ENCODE measurements around the gene KLRF1.
A peak's percentile ranks its signal among the peaks of the same experiment; 100 is the strongest.

The KLRF1 gene

DNA sequence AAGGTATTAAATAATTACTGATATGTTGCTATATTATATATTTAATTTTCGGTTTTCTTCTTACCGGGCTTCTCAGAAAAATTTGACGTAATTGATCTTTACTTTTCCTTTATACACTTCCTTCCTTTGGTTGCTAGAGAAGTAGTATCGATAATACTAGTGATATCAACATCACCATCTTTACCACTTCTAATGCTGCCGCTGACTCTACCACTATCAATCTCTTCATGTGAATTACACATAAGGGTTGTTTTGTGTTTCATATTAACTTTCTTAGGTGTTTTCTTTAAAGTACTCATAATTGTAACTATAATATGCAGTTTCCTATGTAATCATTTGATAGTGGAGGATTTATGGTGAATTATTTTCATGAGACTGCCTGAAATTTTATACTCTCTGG, 30.9 kb upstream of the KLRF1 start:
- Histone ChIP-seq H3F3A (ENCODE audit: insufficient read depth, low read length) (no peaks in the 10 kb centered on the region), H3K9ac (ENCODE audit: low read length) (no peak overlapping the region), H3K79me2 (ENCODE audit: low read length) (no peaks in the 10 kb centered on the region), H3K9me2 (replicated peaks; ENCODE audit: insufficient read depth, low read length) (no peaks in the 10 kb centered on the region), H3K36me3 (replicated peaks; ENCODE audit: insufficient read depth, low read length) (no peaks in the 10 kb centered on the region), H3K4me2 (ENCODE audit: low read depth, low read length) (no peak overlapping the region), H3K4me1 (ENCODE audit: low read length) (peaks cover 9% of the 10 kb centered on the region), H3K9me3 (replicated peaks; ENCODE audit: insufficient read depth, low read length) (no peaks in the 10 kb centered on the region), H3K27me3 (replicated peaks; ENCODE audit: insufficient read depth, low read length) (0 out of 2 replicates have a peak, but pooled peaks cover 1% of the 10 kb centered on the region), H2AFZ (ENCODE audit: low read length) (no peak overlapping the region), H4K20me1 (ENCODE audit: insufficient read depth, low read length) (no peaks in the 10 kb centered on the region), H3K4me3 (ENCODE audit: low read length) (no peak overlapping the region), H3K27ac (ENCODE audit: low read length) (no peak overlapping the region)
- DNase-seq, result no peak
- no peak for TF ChIP-seq EZH2 (optimal IDR thresholded peaks at IDR 0.05; ENCODE audit: low read depth, low read length)
- no peak for TF ChIP-seq EZH2phosphoT487 (IDR thresholded peaks at IDR 0.05; ENCODE audit: low read length)
- TF ChIP-seq CTCF (IDR thresholded peaks at IDR 0.05; ENCODE audit: low read length), result no peak

- Histone ChIP-seq H3K4me3 (ENCODE audit: low read length) (no peak overlapping the region), H2AFZ (ENCODE audit: low read length) (no peak overlapping the region), H3K4me1 (ENCODE audit: low read length) (peaks cover 9% of the 10 kb centered on the region), H3K4me2 (ENCODE audit: low read depth, low read length) (no peak overlapping the region), H3K27me3 (replicated peaks; ENCODE audit: insufficient read depth, low read length) (no peaks in the 10 kb centered on the region), H3K79me2 (ENCODE audit: low read length) (no peaks in the 10 kb centered on the region), H3K9me2 (replicated peaks; ENCODE audit: insufficient read depth, low read length) (no peaks in the 10 kb centered on the region), H3K9me3 (replicated peaks; ENCODE audit: insufficient read depth, low read length) (no peaks in the 10 kb centered on the region), H4K20me1 (ENCODE audit: insufficient read depth, low read length) (no peaks in the 10 kb centered on the region), H3K27ac (ENCODE audit: low read length) (no peak overlapping the region), H3F3A (ENCODE audit: insufficient read depth, low read length) (no peaks in the 10 kb centered on the region), H3K9ac (ENCODE audit: low read length) (no peak overlapping the region), H3K36me3 (replicated peaks; ENCODE audit: insufficient read depth, low read length) (no peaks in the 10 kb centered on the region)
- no peak for DNase-seq
- no peak for TF ChIP-seq CTCF (IDR thresholded peaks at IDR 0.05; ENCODE audit: low read length)
- TF ChIP-seq EZH2phosphoT487 (IDR thresholded peaks at IDR 0.05; ENCODE audit: low read length), result no peak
- TF ChIP-seq EZH2 (optimal IDR thresholded peaks at IDR 0.05; ENCODE audit: low read depth, low read length), result no peak
These were observed 30.3 kb upstream of the KLRF1 start for GRCh38 chr12:9796971-9797370.

GRCh38 chr12:9797722-9798619, 29.3 kb upstream of the KLRF1 start:
- Histone ChIP-seq H2AFZ (ENCODE audit: low read length) (no peak overlapping the region), H3K4me2 (ENCODE audit: low read depth, low read length) (no peak overlapping the region)

More at GRCh38 chr12:9797722-9798619, 29.3 kb upstream of the KLRF1 start:
- H3K27ac ChIP-seq (ENCODE audit: low read length), result no peak overlapping the region
- H3K79me2 ChIP-seq (ENCODE audit: low read length), result no peaks in the 10 kb centered on the region
- H3K9ac ChIP-seq (ENCODE audit: low read length), result no peak overlapping the region
- no peaks in the 10 kb centered on the region for H3K27me3 ChIP-seq (replicated peaks; ENCODE audit: insufficient read depth, low read length)
- no peaks in the 10 kb centered on the region for H4K20me1 ChIP-seq (ENCODE audit: insufficient read depth, low read length)
- peak; percentile 79 for TF ChIP-seq CTCF (IDR thresholded peaks at IDR 0.05; ENCODE audit: low read length)
- TF ChIP-seq EZH2 (optimal IDR thresholded peaks at IDR 0.05; ENCODE audit: low read depth, low read length), result no peak
- no peak for TF ChIP-seq EZH2phosphoT487 (IDR thresholded peaks at IDR 0.05; ENCODE audit: low read length)
- H3K36me3 ChIP-seq (replicated peaks; ENCODE audit: insufficient read depth, low read length), result no peaks in the 10 kb centered on the region
- no peaks in the 10 kb centered on the region for H3F3A ChIP-seq (ENCODE audit: insufficient read depth, low read length)
- H3K9me2 ChIP-seq (replicated peaks; ENCODE audit: insufficient read depth, low read length), result no peaks in the 10 kb centered on the region
- H3K4me1 ChIP-seq (ENCODE audit: low read length), result peaks cover 9% of the 10 kb centered on the region
- no peak overlapping the region for H3K4me3 ChIP-seq (ENCODE audit: low read length)
- peak; percentile 90 for DNase-seq
- no peaks in the 10 kb centered on the region for H3K9me3 ChIP-seq (replicated peaks; ENCODE audit: insufficient read depth, low read length)
